C4-2B (cell line): ENCODE data around the gene NDUFA11.

Source experiments
- CTCF ChIP-seq: fragments of 450-650 bp; conservative IDR thresholded peaks from 2 replicates; pipeline ENCODE4 v1.5.1; 2017; ENCODE audit warnings: mild to moderate bottlenecking
- ZFX ChIP-seq: fragments of 450-650 bp; IDR thresholded peaks from 2 replicates; pipeline ENCODE4 v1.6.1; 2017

- TF ChIP-seq CTCF, result no peak
- TF ChIP-seq ZFX, result no peak
These were observed 30.4 kb upstream of the NDUFA11 start for GRCh38 chr19:5934069-5934401.
